Activated CD8-positive, alpha-beta memory T cell treated with anti-CD3 and anti-CD28 coated beads, Interleukin-2, amount 50 U/mL, for 1 hour (primary cell): ENCODE results near the gene AIP.
"Not testable (repeated sequence)": the region's sequence is repeated elsewhere in the genome, so short reads cannot be mapped to it uniquely, and the experiment has no call there.

Experiments used
- DNase-seq: peaks from one replicate; pipeline ENCODE4 v3.0.0-alpha.2; 2020; ENCODE audit errors: extremely low read depth

The AIP gene

GRCh38 chr11:67468759-67469507, 13.9 kb upstream of the AIP start, which contains the start of gene TMEM134:
Gene TMEM134, minus strand, starts transcription at chr11:67469251. Its CDS starts 59 bp downstream, at chr11:67469192.
- peak; percentile 80 for DNase-seq

- DNase-seq: no peak
Observed at GRCh38 chr11:67469508-67469811, 13.4 kb upstream of the AIP start.

GRCh38 chr11:67470337-67471002, 12.4 kb upstream of the AIP start:
- no peak for DNase-seq

GRCh38 chr11:67472882-67473281, 9.9 kb upstream of the AIP start:
- no peak for DNase-seq

GRCh38 chr11:67476692-67477091, 6.1 kb upstream of the AIP start:
- not testable (repeated sequence) for DNase-seq

GRCh38 chr11:67477344-67478050, 5.3 kb upstream of the AIP start:
- not testable (repeated sequence) for DNase-seq

GRCh38 chr11:67482275-67482826, 475 bp upstream of the AIP start:
- no peak for DNase-seq

GRCh38 chr11:67483831-67484665, 1.2 kb downstream of the AIP start:
- no peak for DNase-seq

- no peak for DNase-seq
Observed at GRCh38 chr11:67484847-67485311, 2.1 kb downstream of the AIP start.

GRCh38 chr11:67485873-67486361, 3.1 kb downstream of the AIP start:
- not testable (repeated sequence) for DNase-seq

GRCh38 chr11:67486481-67487195, 3.8 kb downstream of the AIP start:
- DNase-seq: no peak

GRCh38 chr11:67489203-67489884, 6.5 kb downstream of the AIP start:
- no peak for DNase-seq

GRCh38 chr11:67489885-67490726, 7.3 kb downstream of the AIP start:
- no peak for DNase-seq

- DNase-seq: no peak
Observed at GRCh38 chr11:67490727-67491065, 7.9 kb downstream of the AIP start.

- no peak for DNase-seq
Observed at GRCh38 chr11:67491276-67492068, 8.6 kb downstream of the AIP start.

- no peak for DNase-seq
Observed at GRCh38 chr11:67492069-67492727, 9.4 kb downstream of the AIP start.

- DNase-seq: no peak
Observed at GRCh38 chr11:67492801-67493547, 10.1 kb downstream of the AIP start.
